MV-4-11 (cell line): Measurements from ENCODE around the gene ZNF438.

ENCODE experiments used
- DNase-seq: peaks from one replicate; lab custom pipeline; 2025; lab: John Stamatoyannopoulos, UW

Gene ZNF438

GRCh38 chr10:30878920-30879319, 152.7 kb downstream of the ZNF438 start:
- no peak for DNase-seq

- peak; percentile 16 for DNase-seq
Observed at GRCh38 chr10:30877111-30877510, 154.6 kb downstream of the ZNF438 start.

GRCh38 chr10:30873411-30873810, 158.3 kb downstream of the ZNF438 start:
- DNase-seq = no peak

- DNase-seq = no peak
Observed at GRCh38 chr10:30870896-30871295, 160.8 kb downstream of the ZNF438 start.

- DNase-seq = no peak
Observed at GRCh38 chr10:30869566-30869965, 162.1 kb downstream of the ZNF438 start.

GRCh38 chr10:30868611-30869010, 163.1 kb downstream of the ZNF438 start:
- no peak for DNase-seq

- DNase-seq = no peak
Observed at GRCh38 chr10:30866896-30867295, 164.8 kb downstream of the ZNF438 start.

GRCh38 chr10:30865141-30865926, 166.3 kb downstream of the ZNF438 start:
- DNase-seq = peak; percentile 96

- no peak for DNase-seq
Observed at GRCh38 chr10:30863516-30864210, 168.0 kb downstream of the ZNF438 start.

GRCh38 chr10:30862486-30862885, 169.2 kb downstream of the ZNF438 start:
- peak; percentile 99 for DNase-seq

GRCh38 chr10:30861976-30862375, 169.7 kb downstream of the ZNF438 start:
- no peak for DNase-seq

GRCh38 chr10:30861221-30861620, 170.4 kb downstream of the ZNF438 start:
- DNase-seq = peak; percentile 69

GRCh38 chr10:30858499-30858898, 173.2 kb downstream of the ZNF438 start:
- no peak for DNase-seq

- peak; percentile 91 for DNase-seq
Observed at GRCh38 chr10:30857803-30858202, 173.9 kb downstream of the ZNF438 start.

GRCh38 chr10:30855131-30855530, 176.5 kb downstream of the ZNF438 start:
- no peak for DNase-seq

GRCh38 chr10:30854656-30855055, 177.0 kb downstream of the ZNF438 start:
- DNase-seq = peak; percentile 70

- peak; percentile 72 for DNase-seq
Observed at GRCh38 chr10:30853066-30853465, 178.6 kb downstream of the ZNF438 start.

- no peak for DNase-seq
Observed at GRCh38 chr10:30850776-30851175, 180.9 kb downstream of the ZNF438 start.

- DNase-seq = no peak
Observed at GRCh38 chr10:30849231-30850035, 182.2 kb downstream of the ZNF438 start.

- no peak for DNase-seq
Observed at GRCh38 chr10:30848396-30849032, 183.2 kb downstream of the ZNF438 start.

- DNase-seq = no peak
Observed at GRCh38 chr10:30847642-30848041, 184.0 kb downstream of the ZNF438 start.

- DNase-seq = no peak
Observed at GRCh38 chr10:30847199-30847598, 184.5 kb downstream of the ZNF438 start.
